ENCODE data around the gene CHCHD4. TPM values are rescaled to one million over a fixed set of nuclear protein-coding genes. Genes with fewer than 3 reads are reported as not detected.

The CHCHD4 gene
- total and polyA plus RNA-seq, 2 donors from 2014 or later, result 12.8 to 33.6 TPM

GRCh38 chr3:14145236-14145635 is 20.6 kb upstream of the CHCHD4 start:
- FAIRE-seq (no peak), DNase-seq (peak in 1 of 5 donors; percentile 18)
- no peaks in the 10 kb centered on the region for H3K9me3 ChIP-seq (ENCODE audit: control insufficient read depth in 2 of 3, insufficient read depth in 1 of 3, low read length in 3 of 3)
- peaks cover 2 to 42% (median 26%) of the 10 kb centered on the region in 3 donors for H3K36me3 ChIP-seq (ENCODE audit: control insufficient read depth in 2 of 3, insufficient read depth in 3 of 3, low read length in 3 of 3)
- H3K9ac ChIP-seq (ENCODE audit: low read length in 3 of 3), result no peak overlapping the region
- H3K4me3 ChIP-seq (ENCODE audit: low read length in 3 of 3), result no peak overlapping the region
- H3K4me1 ChIP-seq (ENCODE audit: control insufficient read depth in 2 of 3, insufficient read depth in 2 of 3, low read depth in 1 of 3, low read length in 3 of 3), result peaks cover 6 to 20% (median 18%) of the 10 kb centered on the region in 3 donors
- no peaks in the 10 kb centered on the region for H3K27me3 ChIP-seq (ENCODE audit: control insufficient read depth, insufficient read depth, low read length)
- intact Hi-C loops (cut with DNase I), result no loop called here
- TF ChIP-seq CTCF (IDR thresholded peaks at IDR 0.05; ENCODE audit: borderline replicate concordance, extremely low read depth, insufficient read depth), result no peak
- peak overlapping the region in 1 of 2 donors; percentile 71 for H3K27ac ChIP-seq (ENCODE audit: low read depth in 2 of 2, low read length in 2 of 2)

- H3K9me3 ChIP-seq (ENCODE audit: control insufficient read depth in 2 of 3, insufficient read depth in 1 of 3, low read length in 3 of 3), result no peaks in the 10 kb centered on the region
- FAIRE-seq, result peak; percentile 85
- H3K4me3 ChIP-seq (ENCODE audit: low read length in 3 of 3), result peak overlapping the region in 1 of 3 donors; percentile 4
- DNase-seq, result peak; percentile 46 to 97 (median 80)
- peak overlapping the region; percentile 75 to 89 for H3K27ac ChIP-seq (ENCODE audit: low read depth in 2 of 2, low read length in 2 of 2)
- H3K36me3 ChIP-seq (ENCODE audit: control insufficient read depth in 2 of 3, insufficient read depth in 3 of 3, low read length in 3 of 3), result peaks cover 2 to 41% (median 26%) of the 10 kb centered on the region in 3 donors
- intact Hi-C loops (cut with DNase I), result no loop called here
- H3K9ac ChIP-seq (ENCODE audit: low read length in 3 of 3), result peak overlapping the region in 1 of 3 donors; percentile 34
- no peaks in the 10 kb centered on the region for H3K27me3 ChIP-seq (ENCODE audit: control insufficient read depth, insufficient read depth, low read length)
- peaks cover 6 to 20% (median 18%) of the 10 kb centered on the region in 3 donors for H3K4me1 ChIP-seq (ENCODE audit: control insufficient read depth in 2 of 3, insufficient read depth in 2 of 3, low read depth in 1 of 3, low read length in 3 of 3)
- no peak for TF ChIP-seq CTCF (IDR thresholded peaks at IDR 0.05; ENCODE audit: borderline replicate concordance, extremely low read depth, insufficient read depth)
Observed at GRCh38 chr3:14144423-14145075, 19.9 kb upstream of the CHCHD4 start.

GRCh38 chr3:14143271-14144225 is 18.9 kb upstream of the CHCHD4 start:
- DNase-seq (peak in 2 of 5 donors; percentile 62 to 80), FAIRE-seq (peak; percentile 38)
- Histone ChIP-seq H3K36me3 (ENCODE audit: control insufficient read depth in 2 of 3, insufficient read depth in 3 of 3, low read length in 3 of 3) (peaks cover 2 to 45% (median 26%) of the 10 kb centered on the region in 3 donors), H3K27me3 (ENCODE audit: control insufficient read depth, insufficient read depth, low read length) (no peaks in the 10 kb centered on the region), H3K9me3 (ENCODE audit: control insufficient read depth in 2 of 3, insufficient read depth in 1 of 3, low read length in 3 of 3) (no peaks in the 10 kb centered on the region), H3K27ac (ENCODE audit: low read depth in 2 of 2, low read length in 2 of 2) (peak overlapping the region; percentile 75 to 89), H3K4me3 (ENCODE audit: low read length in 3 of 3) (no peak overlapping the region), H3K4me1 (ENCODE audit: control insufficient read depth in 2 of 3, insufficient read depth in 2 of 3, low read depth in 1 of 3, low read length in 3 of 3) (peaks cover 6 to 20% (median 18%) of the 10 kb centered on the region in 3 donors), H3K9ac (ENCODE audit: low read length in 3 of 3) (peak overlapping the region; percentile 9 to 18 (median 17))
- TF ChIP-seq CTCF (IDR thresholded peaks at IDR 0.05; ENCODE audit: borderline replicate concordance, extremely low read depth, insufficient read depth), result no peak
- intact Hi-C loops (cut with DNase I), result no loop called here

All from kidney (tissue), 14 donors.